ENCODE data around the gene RPL18.
A peak's percentile ranks its signal among the peaks of the same experiment; 100 is the strongest.
"Not testable (repeated sequence)": the region's sequence is repeated elsewhere in the genome, so short reads cannot be mapped to it uniquely, and the experiment has no call there.

Gene RPL18

GRCh38 chr19:48618916-48619691, at the start of gene RPL18, which contains the start of gene SPHK2:
TSS of gene RPL18 (minus strand) at chr19:48619178. CDS start at chr19:48619143, 35 bp downstream.
TSS of gene SPHK2 (plus strand) at chr19:48619506. CDS start at chr19:48620515, 1,009 bp downstream.
- FAIRE-seq, result peak; percentile 96

- no peak for FAIRE-seq
Observed at GRCh38 chr19:48668761-48669160, 49.8 kb upstream of the RPL18 start.

DNA sequence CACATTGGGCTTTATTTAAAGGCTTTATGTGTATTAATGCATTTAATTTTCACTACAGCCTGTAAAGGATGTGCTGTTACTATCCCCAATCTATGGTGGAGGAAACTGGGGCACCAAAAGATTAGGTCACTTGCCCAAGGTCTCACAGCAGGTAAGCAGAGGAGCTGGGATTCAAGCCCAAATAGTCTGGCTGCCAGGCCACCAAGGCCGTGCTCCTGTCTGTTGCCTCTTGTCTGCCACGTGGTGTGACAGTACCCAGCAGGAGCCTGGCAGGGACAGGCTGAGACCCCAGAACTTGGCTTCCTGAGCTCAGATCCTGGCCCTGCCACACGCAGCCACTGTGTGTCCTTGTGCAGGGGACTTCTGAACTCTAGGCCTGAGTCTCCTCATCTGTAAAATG, 49.4 kb upstream of the RPL18 start:
- no peak for FAIRE-seq

GRCh38 chr19:48665786-48666185, 46.8 kb upstream of the RPL18 start:
- no peak for FAIRE-seq

DNA sequence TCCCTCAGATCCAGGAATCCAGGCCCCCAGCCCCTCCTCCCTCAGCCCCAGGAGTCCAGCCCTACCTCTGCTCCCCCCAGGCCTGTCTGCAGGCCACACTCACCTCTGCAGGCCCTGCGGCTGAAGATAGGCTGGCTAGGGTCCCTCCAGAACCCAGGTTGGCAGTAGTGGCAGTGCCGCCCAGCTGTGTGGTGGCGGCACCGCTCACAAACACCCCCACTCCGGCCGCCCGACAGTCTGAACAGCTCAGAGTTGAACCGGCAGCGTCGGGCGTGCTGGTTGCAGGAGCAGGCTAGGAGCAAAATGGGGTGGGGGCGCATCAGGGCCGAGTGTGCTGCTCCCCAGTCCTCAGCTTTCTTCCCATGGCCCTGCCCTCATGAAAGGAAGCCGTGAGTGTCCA, 45.5 kb upstream of the RPL18 start:
- no peak for FAIRE-seq

- no peak for FAIRE-seq
Observed at GRCh38 chr19:48663667-48664066, 44.7 kb upstream of the RPL18 start.

DNA sequence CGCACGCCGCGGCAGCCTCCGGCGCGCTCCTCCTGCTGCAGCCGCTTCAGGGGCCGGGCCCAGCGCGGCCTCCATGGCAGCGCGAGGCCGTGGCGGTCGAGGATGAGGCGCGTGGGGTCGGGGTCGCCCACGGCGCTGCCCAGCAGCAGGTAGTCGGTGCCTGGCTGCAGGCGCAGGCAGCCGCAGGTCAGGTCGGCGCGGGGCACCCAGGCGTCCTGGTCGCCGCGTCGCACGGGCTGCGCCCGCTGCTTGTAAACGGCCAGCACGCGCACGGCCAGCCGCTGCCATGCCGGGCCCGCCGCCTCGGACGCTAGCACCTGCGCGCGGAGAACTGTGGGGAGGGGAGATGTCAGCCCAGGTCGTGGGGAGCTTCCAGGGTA, 42.7 kb upstream of the RPL18 start:
- no peak for FAIRE-seq

DNA sequence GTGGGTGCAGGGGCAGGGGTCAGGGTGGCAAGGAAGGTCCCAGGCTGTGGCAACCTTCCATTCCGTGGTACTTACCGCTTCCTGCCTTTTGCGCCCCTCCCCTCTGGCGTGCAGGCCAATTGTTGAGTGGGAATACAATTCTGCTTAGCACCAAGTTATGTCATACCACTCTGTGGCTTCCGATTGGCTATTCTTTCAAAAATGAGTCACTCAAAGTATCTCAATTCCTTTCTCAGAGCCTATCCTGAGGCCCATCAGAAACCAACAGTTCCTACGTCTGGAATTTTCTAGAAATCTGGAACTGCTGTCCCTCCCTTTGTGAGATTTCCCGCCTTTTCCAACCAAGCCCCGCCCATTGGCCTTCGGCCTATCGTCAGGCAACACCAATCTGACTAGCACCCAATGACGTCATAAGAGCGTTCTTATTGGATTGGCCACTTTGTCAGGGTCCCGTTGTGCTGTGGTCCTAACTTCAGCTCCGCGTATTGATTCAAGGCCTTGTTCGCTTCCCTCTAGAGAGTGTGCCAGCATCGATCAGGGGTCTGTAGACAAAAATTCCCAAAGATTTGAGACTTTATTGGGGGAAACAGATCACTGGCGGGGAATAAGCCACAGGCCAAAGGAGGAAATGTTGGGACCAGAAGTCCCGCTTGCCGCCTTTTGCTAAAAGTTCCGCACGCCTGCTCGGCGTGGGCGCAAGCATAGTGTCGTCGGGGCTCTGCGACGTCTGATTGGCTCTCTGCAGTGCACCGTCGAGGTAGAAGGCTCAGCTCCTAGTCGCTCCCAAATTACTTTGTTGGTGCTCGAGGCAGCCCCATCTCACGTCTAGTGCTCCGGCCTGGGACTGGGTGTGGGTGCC, 42.1 kb upstream of the RPL18 start:
- peak; percentile 93 for FAIRE-seq

- FAIRE-seq, result no peak
Observed at GRCh38 chr19:48659768-48660167, 40.8 kb upstream of the RPL18 start.

GRCh38 chr19:48658483-48658882, 39.5 kb upstream of the RPL18 start:
- FAIRE-seq, result no peak

DNA sequence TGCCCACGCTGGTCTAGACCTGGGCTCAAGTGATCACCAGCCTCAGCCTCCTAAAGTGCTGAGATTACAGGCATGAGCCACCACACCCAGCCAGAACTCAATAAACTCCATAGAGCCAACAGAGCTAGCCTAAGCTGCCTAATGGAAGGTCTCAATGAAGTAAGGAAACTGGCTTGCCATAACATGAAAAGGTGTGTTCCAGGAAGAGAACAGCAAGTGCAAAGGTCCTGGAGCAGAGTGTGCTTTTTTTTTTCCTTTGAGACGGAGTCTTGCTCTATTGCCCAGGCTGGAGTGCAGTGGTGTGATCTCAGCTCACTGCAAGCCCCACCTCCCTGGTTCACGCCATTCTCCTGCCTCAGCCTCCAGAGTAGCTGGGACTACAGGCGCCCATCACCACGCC, 38.9 kb upstream of the RPL18 start:
- not testable (repeated sequence) for FAIRE-seq

- no peak for FAIRE-seq
Observed at GRCh38 chr19:48656840-48657474, 38.0 kb upstream of the RPL18 start.

- FAIRE-seq, result no peak
Observed at GRCh38 chr19:48654299-48655059, 35.5 kb upstream of the RPL18 start.

- FAIRE-seq, result no peak
Observed at GRCh38 chr19:48651683-48652048, 32.7 kb upstream of the RPL18 start.

GRCh38 chr19:48650974-48651682, 32.1 kb upstream of the RPL18 start:
- no peak for FAIRE-seq

GRCh38 chr19:48648134-48648533, 29.2 kb upstream of the RPL18 start:
- no peak for FAIRE-seq

DNA sequence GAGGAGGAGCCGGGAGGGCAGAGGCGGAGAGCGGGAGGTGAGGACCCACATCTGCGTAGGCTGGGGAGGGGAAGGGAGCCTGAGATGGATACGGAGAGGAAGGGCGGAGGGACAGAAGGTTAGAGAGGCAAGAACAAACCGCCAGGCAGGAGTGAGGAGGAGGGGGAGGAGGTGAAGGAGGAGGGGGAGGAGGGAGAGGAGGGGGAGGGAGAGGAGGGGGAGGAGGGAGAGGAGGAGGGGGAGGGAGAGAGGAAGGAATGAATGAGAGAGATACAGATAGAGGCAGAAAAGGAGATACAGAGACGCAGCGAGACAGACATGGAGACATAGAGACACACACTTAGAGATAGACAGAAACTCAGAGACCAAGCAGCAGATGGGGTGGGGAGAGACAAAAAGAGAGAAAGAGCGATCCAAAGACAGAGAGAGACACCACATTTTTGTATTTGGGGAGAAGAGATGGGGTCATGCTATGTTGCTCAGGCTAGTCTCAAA, 27.8 kb upstream of the RPL18 start:
- FAIRE-seq, result no peak

DNA sequence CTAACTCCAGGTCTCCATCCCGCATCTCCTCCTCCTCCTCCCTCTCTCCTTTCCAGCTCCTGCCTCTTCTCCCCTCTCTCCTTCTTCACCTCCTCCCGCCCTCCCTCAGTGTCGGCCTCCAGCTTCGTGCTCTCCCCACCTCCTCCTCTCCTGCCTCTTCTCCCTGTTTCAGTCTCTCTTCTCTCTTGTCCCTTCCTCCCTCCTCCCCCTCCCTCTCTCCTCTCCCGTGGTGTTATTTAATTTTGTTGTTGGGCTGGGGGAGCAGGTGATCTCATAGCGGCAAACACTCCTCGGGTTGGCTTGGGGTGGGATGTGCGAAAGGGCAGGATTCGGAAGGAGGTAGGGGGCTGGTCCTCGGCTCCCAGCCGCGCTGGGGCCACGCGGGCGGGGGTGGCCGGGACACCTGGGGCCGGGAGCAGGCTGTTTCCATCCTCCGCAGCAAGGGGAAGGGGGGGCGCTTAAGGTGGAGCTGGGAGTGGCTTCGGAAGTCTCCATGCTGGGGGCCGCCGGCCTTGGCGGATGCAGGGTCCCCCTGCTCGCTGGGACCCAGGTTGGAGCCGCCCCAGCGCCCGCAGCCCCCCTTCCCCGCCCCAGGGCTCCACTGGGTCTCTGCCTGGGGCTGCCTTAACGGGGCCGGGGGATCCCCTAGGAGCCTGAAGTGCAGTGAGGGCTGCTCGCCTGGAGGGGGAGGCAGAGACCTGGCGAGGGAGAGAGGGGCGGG, 27.2 kb upstream of the RPL18 start, which contains the start of gene CA11:
Gene CA11 (minus strand): TSS at position 187 of the 721 bp plus-strand sequence. CDS start 555 bp downstream, outside the sequence.
- FAIRE-seq, result no peak

- FAIRE-seq, result no peak
Observed at GRCh38 chr19:48645620-48646000, 26.6 kb upstream of the RPL18 start.

DNA sequence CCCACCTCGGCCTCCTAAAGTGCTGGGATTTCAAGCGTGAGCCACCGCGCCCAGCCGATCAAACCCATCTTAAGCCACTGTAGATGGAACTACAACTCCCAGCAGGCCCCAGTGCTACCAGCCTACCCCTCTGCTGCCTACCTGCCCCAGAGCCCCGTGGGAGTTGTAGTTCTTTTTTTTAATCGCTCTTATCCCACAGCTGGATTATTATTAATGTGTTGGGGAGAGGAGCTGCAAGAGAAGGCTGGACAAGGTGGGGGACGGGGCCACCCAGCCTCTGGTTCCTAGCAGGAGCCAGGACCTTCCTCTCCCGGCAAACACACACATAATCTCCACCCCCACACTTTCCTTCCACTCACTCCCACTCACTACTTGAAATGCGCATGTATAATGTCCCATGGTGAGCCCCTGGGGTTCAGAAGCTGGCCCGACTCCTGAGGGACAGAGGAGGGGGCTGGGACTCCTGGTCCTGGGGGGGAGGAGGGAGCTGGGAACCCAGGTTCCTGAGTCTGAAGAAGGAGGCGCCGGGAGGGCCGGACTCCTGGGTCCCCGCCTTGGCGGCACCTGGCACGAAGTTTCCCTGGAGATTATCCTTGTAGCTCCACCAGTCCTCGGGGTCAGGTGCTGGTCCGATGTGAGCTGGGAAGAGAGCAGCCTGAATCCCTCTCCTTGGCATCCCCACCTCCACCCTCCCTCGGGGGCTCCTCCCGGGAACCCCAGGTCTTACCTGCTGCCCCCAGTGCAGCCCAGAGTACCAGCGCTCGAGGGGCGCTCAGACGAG, 26.1 kb upstream of the RPL18 start:
- FAIRE-seq, result no peak

Data from endometrium (tissue), 2 donors.